ENCODE data around the gene NF2. TPM values are rescaled to one million over a fixed set of nuclear protein-coding genes. Genes with fewer than 3 reads are reported as not detected.

Gene NF2
- total RNA-seq, 2 experiments from 2014 or later, result 23.1 to 24.5 TPM

DNA sequence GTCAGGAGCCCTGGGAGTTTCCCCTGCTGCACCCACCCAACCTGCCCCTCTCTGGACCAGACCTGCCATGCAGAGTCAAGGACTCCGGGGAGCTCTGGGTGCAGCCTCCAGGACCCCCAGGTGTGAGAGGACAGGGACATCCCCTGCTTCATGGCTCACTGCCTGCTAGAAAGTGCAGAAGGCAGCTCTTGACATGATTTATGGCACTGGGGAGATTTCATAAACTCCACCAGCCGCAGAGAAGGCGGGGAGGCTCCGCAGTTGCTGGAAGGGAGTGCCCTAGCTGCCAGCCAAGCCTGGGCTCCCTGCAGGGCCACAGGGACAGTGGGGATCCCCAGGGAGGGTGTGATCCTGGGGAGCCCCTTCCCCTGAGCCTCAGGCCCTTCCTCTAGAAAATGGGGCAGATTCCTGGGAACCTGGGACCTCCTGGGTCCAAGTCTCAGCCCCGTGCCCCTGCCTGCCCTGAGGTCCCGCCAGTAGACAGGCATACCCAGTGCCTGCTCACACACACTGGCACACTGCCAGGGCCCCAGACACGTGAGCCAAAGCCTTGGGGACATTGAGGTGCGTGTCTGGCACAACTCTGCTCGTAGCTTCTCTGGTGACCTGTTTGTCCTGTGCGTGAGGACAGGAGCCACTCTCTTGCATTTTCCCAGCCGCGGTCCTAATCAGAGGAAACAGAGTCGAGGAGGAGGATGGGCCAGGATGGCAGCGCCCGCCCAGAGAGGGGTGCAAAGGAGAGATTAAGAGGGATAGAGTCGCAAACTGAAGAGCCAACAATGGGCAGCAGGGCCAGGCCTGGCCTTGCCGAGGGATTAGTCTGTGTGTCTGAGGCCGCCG, 130.1 kb downstream of the NF2 start:
- no peaks in the 10 kb centered on the region for H3K9me3 Mint-ChIP-seq
- peaks cover 26% of the 10 kb centered on the region for H3K36me3 Mint-ChIP-seq (ENCODE audit: low read depth)
- no peak overlapping the region for H3K27ac Mint-ChIP-seq
- H3K27me3 Mint-ChIP-seq, result no peaks in the 10 kb centered on the region
- ATAC-seq (ENCODE audit: poor library complexity) (no peak), DNase-seq (no peak)
- POLR2A ChIA-PET, result no interaction called here
- Histone ChIP-seq H3K36me3 (ENCODE audit: insufficient read depth, low read length) (peaks cover 20% of the 10 kb centered on the region), H3K27me3 (ENCODE audit: control insufficient read depth in 1 of 2, insufficient read depth in 2 of 2, low read length in 2 of 2) (no peaks in the 10 kb centered on the region), H3K27ac (ENCODE audit: low read depth in 1 of 2, low read length in 2 of 2) (no peak overlapping the region), H3K9me3 (ENCODE audit: control insufficient read depth in 1 of 2, insufficient read depth in 1 of 2, low read length in 2 of 2) (no peaks in the 10 kb centered on the region), H3K4me1 (ENCODE audit: insufficient read depth, low read length) (no peaks in the 10 kb centered on the region), H3K4me3 (ENCODE audit: low read length) (no peak overlapping the region)
- TF ChIP-seq, protein P1, sequence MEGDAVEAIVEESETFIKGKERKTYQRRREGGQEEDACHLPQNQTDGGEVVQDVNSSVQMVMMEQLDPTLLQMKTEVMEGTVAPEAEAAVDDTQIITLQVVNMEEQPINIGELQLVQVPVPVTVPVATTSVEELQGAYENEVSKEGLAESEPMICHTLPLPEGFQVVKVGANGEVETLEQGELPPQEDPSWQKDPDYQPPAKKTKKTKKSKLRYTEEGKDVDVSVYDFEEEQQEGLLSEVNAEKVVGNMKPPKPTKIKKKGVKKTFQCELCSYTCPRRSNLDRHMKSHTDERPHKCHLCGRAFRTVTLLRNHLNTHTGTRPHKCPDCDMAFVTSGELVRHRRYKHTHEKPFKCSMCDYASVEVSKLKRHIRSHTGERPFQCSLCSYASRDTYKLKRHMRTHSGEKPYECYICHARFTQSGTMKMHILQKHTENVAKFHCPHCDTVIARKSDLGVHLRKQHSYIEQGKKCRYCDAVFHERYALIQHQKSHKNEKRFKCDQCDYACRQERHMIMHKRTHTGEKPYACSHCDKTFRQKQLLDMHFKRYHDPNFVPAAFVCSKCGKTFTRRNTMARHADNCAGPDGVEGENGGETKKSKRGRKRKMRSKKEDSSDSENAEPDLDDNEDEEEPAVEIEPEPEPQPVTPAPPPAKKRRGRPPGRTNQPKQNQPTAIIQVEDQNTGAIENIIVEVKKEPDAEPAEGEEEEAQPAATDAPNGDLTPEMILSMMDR (IDR thresholded peaks at IDR 0.05), result no peak
- no peaks in the 10 kb centered on the region for H3K4me1 Mint-ChIP-seq (ENCODE audit: low read depth)
- CTCF ChIA-PET, result no interaction called here
- no peak overlapping the region for H3K4me3 Mint-ChIP-seq
- intact Hi-C loops (cut with DNase I, micrococcal nuclease), result no loop called here

DNA sequence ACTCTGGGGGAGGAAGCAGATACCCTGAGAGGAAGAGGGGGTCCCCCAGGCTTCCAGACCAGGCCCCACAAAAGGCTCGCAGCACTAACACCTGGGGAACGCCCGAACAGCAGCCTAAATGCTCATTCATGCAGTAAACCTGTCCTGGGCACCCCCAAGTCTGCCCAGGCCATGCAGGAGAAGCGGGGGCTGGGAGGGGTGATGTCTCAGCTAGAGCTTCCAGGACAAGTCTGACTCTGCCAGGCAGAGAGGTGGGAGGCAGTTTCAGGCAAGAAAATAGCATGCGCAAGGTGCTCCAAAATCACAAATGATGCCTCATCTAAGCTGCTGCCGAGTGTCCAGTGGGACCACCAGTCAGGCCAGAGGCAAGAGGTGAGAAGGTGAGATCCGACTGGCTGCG, 131.0 kb downstream of the NF2 start:
- H3K27ac Mint-ChIP-seq, result no peak overlapping the region
- ATAC-seq (ENCODE audit: poor library complexity) (no peak), DNase-seq (no peak)
- TF ChIP-seq, protein P1 (IDR thresholded peaks at IDR 0.05), result no peak
- CTCF ChIA-PET, result no interaction called here
- Histone ChIP-seq H3K27ac (ENCODE audit: low read depth in 1 of 2, low read length in 2 of 2) (no peak overlapping the region), H3K9me3 (ENCODE audit: control insufficient read depth in 1 of 2, insufficient read depth in 1 of 2, low read length in 2 of 2) (no peaks in the 10 kb centered on the region), H3K4me3 (ENCODE audit: low read length) (no peak overlapping the region), H3K27me3 (ENCODE audit: control insufficient read depth in 1 of 2, insufficient read depth in 2 of 2, low read length in 2 of 2) (no peaks in the 10 kb centered on the region), H3K36me3 (ENCODE audit: insufficient read depth, low read length) (peaks cover 23% of the 10 kb centered on the region), H3K4me1 (ENCODE audit: insufficient read depth, low read length) (no peaks in the 10 kb centered on the region)
- H3K27me3 Mint-ChIP-seq, result no peaks in the 10 kb centered on the region
- intact Hi-C loops (cut with DNase I, micrococcal nuclease), result no loop called here
- POLR2A ChIA-PET, result no interaction called here
- H3K4me3 Mint-ChIP-seq, result no peak overlapping the region
- H3K9me3 Mint-ChIP-seq, result no peaks in the 10 kb centered on the region
- H3K4me1 Mint-ChIP-seq (ENCODE audit: low read depth), result no peaks in the 10 kb centered on the region
- peaks cover 33% of the 10 kb centered on the region for H3K36me3 Mint-ChIP-seq (ENCODE audit: low read depth)

DNA sequence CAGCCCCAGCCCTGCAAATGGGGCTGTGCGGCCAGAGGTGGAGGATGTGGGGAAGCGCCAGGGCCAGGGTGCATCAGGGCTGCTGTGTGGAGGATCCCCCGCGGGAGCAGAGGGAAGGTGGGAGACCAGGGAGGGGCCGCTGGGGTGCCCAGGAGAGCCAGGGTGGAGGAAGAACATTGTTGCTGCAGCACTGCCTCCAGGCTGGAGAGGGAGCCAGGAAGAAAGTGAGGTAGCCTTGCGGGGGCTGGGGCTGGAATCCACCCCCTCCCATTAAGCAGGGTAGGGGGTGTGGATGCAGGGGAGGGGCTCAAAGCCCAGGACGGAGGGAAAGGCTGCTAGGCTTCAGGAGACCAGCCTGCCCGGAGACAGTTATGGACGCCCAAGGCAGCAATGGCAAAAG, 131.4 kb downstream of the NF2 start:
- H3K27me3 ChIP-seq (ENCODE audit: control insufficient read depth in 1 of 2, insufficient read depth in 2 of 2, low read length in 2 of 2), result no peaks in the 10 kb centered on the region
- DNase-seq (no peak), ATAC-seq (ENCODE audit: poor library complexity) (no peak)
- peaks cover 23% of the 10 kb centered on the region for H3K36me3 ChIP-seq (ENCODE audit: insufficient read depth, low read length)
- peaks cover 35% of the 10 kb centered on the region for H3K36me3 Mint-ChIP-seq (ENCODE audit: low read depth)
- H3K9me3 ChIP-seq (ENCODE audit: control insufficient read depth in 1 of 2, insufficient read depth in 1 of 2, low read length in 2 of 2), result no peaks in the 10 kb centered on the region
- no peak overlapping the region for H3K27ac Mint-ChIP-seq
- POLR2A ChIA-PET, result no interaction called here
- CTCF ChIA-PET, result no interaction called here
- no peak overlapping the region for H3K4me3 ChIP-seq (ENCODE audit: low read length)
- H3K4me1 Mint-ChIP-seq (ENCODE audit: low read depth), result no peaks in the 10 kb centered on the region
- H3K4me1 ChIP-seq (ENCODE audit: insufficient read depth, low read length), result no peaks in the 10 kb centered on the region
- intact Hi-C loops (cut with DNase I, micrococcal nuclease), result no loop called here
- no peak overlapping the region for H3K4me3 Mint-ChIP-seq
- H3K9me3 Mint-ChIP-seq, result no peaks in the 10 kb centered on the region
- no peaks in the 10 kb centered on the region for H3K27me3 Mint-ChIP-seq
- no peak overlapping the region for H3K27ac ChIP-seq (ENCODE audit: low read depth in 1 of 2, low read length in 2 of 2)
- TF ChIP-seq, protein P1 (IDR thresholded peaks at IDR 0.05), result no peak

Measured in CD4-positive, alpha-beta T cell (primary cell).